Smooth muscle cell (in vitro differentiated cells): Measurements from ENCODE around the gene MXI1. TPM values are rescaled to one million over a fixed set of nuclear protein-coding genes. Genes with fewer than 3 reads are reported as not detected.

ENCODE experiments used
- DNase-seq: peaks from one replicate; lab custom pipeline; 2025; ENCODE audit not compliant: unreplicated experiment; lab: John Stamatoyannopoulos, UW
- H2AFZ ChIP-seq: fragments of 200-600 bp; sonication (generic); 2 replicates; pipeline ENCODE4 v1.6.0; 2016; ENCODE audit warnings: antibody characterized with exemption, low read depth, mild to moderate bottlenecking
- H3F3A ChIP-seq: fragments of 200-600 bp; sonication (generic); 2 replicates; pipeline ENCODE4 v1.6.0; 2017; ENCODE audit warnings: antibody characterized with exemption, low read depth
- H3K27ac ChIP-seq: fragments of 200-600 bp; sonication (generic); 2 replicates; pipeline ENCODE4 v1.5.1; 2016; ENCODE audit warnings: low read depth, mild to moderate bottlenecking
- H3K27me3 ChIP-seq: fragments of 200-600 bp; sonication (generic); 2 replicates; pipeline ENCODE4 v1.6.1; 2016; ENCODE audit warnings: low read depth, mild to moderate bottlenecking
- H3K36me3 ChIP-seq: fragments of 200-600 bp; sonication (generic); 2 replicates; pipeline ENCODE4 v1.5.1; 2016; ENCODE audit warnings: low read depth
- H3K4me1 ChIP-seq: fragments of 200-600 bp; sonication (generic); 2 replicates; pipeline ENCODE4 v1.5.1; 2016; ENCODE audit warnings: low read depth
- H3K4me2 ChIP-seq: fragments of 200-600 bp; sonication (generic); 2 replicates; pipeline ENCODE4 v1.6.0; 2016; ENCODE audit warnings: mild to moderate bottlenecking
- H3K4me3 ChIP-seq: fragments of 200-600 bp; sonication (generic); 2 replicates; pipeline ENCODE4 v1.5.1; 2016; ENCODE audit warnings: mild to moderate bottlenecking
- H3K79me2 ChIP-seq: fragments of 200-600 bp; sonication (generic); 2 replicates; pipeline ENCODE4 v1.6.0; 2016; ENCODE audit warnings: low read depth, mild to moderate bottlenecking
- H3K9ac ChIP-seq: fragments of 200-600 bp; sonication (generic); 2 replicates; pipeline ENCODE4 v1.6.0; 2016; ENCODE audit warnings: low read depth
- H3K9me3 ChIP-seq: fragments of 200-600 bp; sonication (generic); replicated peaks from 2 replicates; pipeline ENCODE4 v1.5.1; 2016; ENCODE audit warnings: low read depth
- H4K20me1 ChIP-seq: fragments of 200-600 bp; sonication (generic); 2 replicates; pipeline ENCODE4 v1.6.0; 2016; ENCODE audit warnings: low read depth
- WGBS: methylation state at CpG from one replicate; pipeline ENCODE4 v1.1.7; 2016; ENCODE audit warnings: low lambda C conversion rate; 5-methylcytosine and 5-hydroxymethylcytosine counted together
- polyA plus RNA-seq: library from polyadenylated mRNA; unstranded; fragments of >200 nt; fragmentation: Nextera tagmentation; extraction: Ambion mirVana; gene quantifications from 2 replicates; pipeline ENCODE4 v1.2.1, GENCODE V29; 2016
- total RNA-seq: library from RNA; depleted of rRNA; stranded (reverse); fragments of >200 nt; gene quantifications from 2 replicates; pipeline ENCODE4 v1.2.3, GENCODE V29; 2014
- TF ChIP-seq, protein P1 (sequence below): fragments of 200-600 bp; sonication (generic); IDR thresholded peaks from 2 replicates; pipeline ENCODE4 v1.5.1; 2017; ENCODE audit warnings: borderline replicate concordance, mild to moderate bottlenecking, antibody characterized with exemption; ENCODE audit not compliant: insufficient read depth, poor library complexity, severe bottlenecking

The MXI1 gene
- total and polyA plus RNA-seq, 2 experiments from 2014 or later, result 35.9 to 52.3 TPM

DNA sequence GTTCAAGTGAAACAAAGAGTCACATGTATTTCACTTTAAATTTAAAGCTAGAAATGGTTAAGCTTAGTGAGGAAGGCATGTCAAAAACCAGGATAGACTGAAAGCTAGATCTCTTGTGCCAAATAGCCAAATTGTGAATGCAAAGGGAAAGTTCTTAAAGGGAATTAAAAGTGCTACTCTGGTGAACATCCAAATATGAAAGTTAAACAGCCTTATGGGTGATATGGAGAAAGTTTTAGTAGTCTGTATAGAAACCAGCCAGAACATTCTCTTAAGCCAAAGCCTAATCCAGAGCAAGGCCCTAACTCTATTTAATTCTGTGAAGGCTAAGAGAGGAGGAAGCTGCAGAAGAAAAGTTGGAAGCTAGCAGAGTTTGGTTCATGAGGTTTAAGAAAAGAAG, 47.1 kb downstream of the MXI1 start:
- no peak overlapping the region for H3K4me2 ChIP-seq
- TF ChIP-seq, protein P1, sequence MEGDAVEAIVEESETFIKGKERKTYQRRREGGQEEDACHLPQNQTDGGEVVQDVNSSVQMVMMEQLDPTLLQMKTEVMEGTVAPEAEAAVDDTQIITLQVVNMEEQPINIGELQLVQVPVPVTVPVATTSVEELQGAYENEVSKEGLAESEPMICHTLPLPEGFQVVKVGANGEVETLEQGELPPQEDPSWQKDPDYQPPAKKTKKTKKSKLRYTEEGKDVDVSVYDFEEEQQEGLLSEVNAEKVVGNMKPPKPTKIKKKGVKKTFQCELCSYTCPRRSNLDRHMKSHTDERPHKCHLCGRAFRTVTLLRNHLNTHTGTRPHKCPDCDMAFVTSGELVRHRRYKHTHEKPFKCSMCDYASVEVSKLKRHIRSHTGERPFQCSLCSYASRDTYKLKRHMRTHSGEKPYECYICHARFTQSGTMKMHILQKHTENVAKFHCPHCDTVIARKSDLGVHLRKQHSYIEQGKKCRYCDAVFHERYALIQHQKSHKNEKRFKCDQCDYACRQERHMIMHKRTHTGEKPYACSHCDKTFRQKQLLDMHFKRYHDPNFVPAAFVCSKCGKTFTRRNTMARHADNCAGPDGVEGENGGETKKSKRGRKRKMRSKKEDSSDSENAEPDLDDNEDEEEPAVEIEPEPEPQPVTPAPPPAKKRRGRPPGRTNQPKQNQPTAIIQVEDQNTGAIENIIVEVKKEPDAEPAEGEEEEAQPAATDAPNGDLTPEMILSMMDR, result no peak
- no peak overlapping the region for H3K4me3 ChIP-seq
- no peaks in the 10 kb centered on the region for H3F3A ChIP-seq
- H3K27ac ChIP-seq, result no peak overlapping the region
- H4K20me1 ChIP-seq, result peaks cover 54% of the 10 kb centered on the region
- no peaks in the 10 kb centered on the region for H3K27me3 ChIP-seq
- no peak for DNase-seq
- no peaks in the 10 kb centered on the region for H3K79me2 ChIP-seq
- no peaks in the 10 kb centered on the region for H3K4me1 ChIP-seq
- H2AFZ ChIP-seq, result no peak overlapping the region
- H3K36me3 ChIP-seq, result peaks cover 6% of the 10 kb centered on the region
- H3K9ac ChIP-seq, result no peak overlapping the region
- no peaks in the 10 kb centered on the region for H3K9me3 ChIP-seq

DNA sequence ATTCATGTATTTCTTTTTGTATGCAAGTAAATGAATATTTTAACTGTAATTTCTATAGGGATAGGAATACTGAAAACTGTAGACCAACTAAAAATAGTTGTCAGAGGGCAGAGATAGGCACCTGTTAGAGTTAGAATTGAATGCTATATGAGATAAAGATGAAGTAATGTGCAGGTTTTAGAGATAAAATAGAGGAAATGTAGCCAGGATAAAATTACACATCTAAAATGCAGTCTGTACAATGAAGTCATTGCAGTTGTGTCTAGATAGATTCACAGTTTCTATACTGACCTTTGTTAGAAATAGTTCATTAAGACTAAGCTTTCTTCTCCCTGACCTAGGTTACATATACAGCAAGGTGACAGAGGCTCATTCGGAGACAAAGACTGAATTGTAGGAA, 51.1 kb downstream of the MXI1 start:
- peaks cover 6% of the 10 kb centered on the region for H3K36me3 ChIP-seq
- WGBS, result 97% methylated on average over 1 of the region's 1 CpG

DNA sequence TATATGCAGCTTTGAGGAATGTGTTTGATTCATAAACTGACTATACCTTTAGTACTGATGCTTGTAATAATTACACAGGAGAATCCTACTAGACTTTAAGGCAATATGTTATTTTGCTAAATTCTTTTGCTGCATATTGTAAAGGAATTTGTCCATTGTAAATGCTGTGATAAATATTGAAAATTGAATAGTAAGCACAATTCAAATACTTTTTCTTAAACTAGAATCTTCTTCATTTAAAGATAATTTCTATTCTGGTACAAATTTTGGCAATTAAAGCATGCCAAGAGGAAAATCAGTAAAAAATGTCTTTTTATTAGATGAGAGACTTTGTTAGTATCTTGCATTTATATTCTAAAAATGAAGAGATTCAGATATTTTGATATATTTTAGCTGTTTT, 51.9 kb downstream of the MXI1 start:
- no peak for DNase-seq
- no peaks in the 10 kb centered on the region for H3K27me3 ChIP-seq
- no peak overlapping the region for H3K4me3 ChIP-seq
- no peak overlapping the region for H3K9ac ChIP-seq
- H3K79me2 ChIP-seq, result no peaks in the 10 kb centered on the region
- H3F3A ChIP-seq, result no peaks in the 10 kb centered on the region
- no peak overlapping the region for H3K4me2 ChIP-seq
- H3K9me3 ChIP-seq, result no peaks in the 10 kb centered on the region
- H3K36me3 ChIP-seq, result peaks cover 6% of the 10 kb centered on the region
- H3K27ac ChIP-seq, result no peak overlapping the region
- H3K4me1 ChIP-seq, result no peaks in the 10 kb centered on the region
- TF ChIP-seq, protein P1, result no peak
- H4K20me1 ChIP-seq, result peaks cover 46% of the 10 kb centered on the region
- no peak overlapping the region for H2AFZ ChIP-seq

More for the DNA sequence above, 51.1 kb downstream of the MXI1 start:
- no peak overlapping the region for H2AFZ ChIP-seq
- H3K4me1 ChIP-seq, result no peaks in the 10 kb centered on the region
- peaks cover 46% of the 10 kb centered on the region for H4K20me1 ChIP-seq
- no peaks in the 10 kb centered on the region for H3K79me2 ChIP-seq
- H3K27ac ChIP-seq, result no peak overlapping the region
- H3K9ac ChIP-seq, result no peak overlapping the region
- DNase-seq, result no peak
- no peaks in the 10 kb centered on the region for H3F3A ChIP-seq
- no peak overlapping the region for H3K4me2 ChIP-seq
- TF ChIP-seq, protein P1, result no peak
- no peaks in the 10 kb centered on the region for H3K27me3 ChIP-seq
- no peak overlapping the region for H3K4me3 ChIP-seq
- H3K9me3 ChIP-seq, result no peaks in the 10 kb centered on the region

DNA sequence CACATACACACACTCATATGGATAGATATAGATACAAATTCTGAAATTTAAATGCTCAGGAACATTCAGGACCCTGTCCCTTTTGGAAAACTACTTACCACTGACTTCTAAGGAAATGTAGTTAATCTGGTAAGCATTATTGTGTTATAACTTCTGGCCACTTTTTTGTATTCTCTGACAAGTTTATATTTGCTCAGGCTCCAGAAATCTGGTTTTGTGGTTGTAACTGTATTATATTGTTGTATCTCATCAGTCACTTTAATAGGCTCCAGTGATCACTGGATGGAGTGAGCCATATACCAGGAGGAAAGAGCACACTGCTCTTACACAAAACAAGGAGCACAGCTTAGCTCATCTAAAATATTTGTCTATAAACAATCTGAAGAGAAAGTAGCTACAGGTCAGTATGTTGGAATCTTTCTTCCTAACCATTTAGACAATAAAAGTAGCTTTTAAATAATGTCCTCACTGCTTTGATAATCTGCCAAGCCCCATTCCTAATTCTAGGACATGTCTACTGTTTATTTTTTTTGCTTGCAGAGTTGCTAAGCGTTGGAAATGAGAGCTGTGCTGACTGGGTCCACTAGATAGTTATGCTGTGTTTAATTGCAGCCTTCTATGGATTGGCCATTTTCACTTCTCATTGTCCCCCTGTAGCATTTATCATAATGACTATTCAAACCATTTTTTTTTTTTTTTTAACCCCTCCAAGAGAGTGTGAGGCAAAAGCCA, 53.5 kb downstream of the MXI1 start:
- WGBS, result 92% methylated on average over 1 of the region's 1 CpG
- H3K27me3 ChIP-seq, result no peaks in the 10 kb centered on the region
- DNase-seq, result no peak

More for the DNA sequence above, 53.5 kb downstream of the MXI1 start:
- Histone ChIP-seq H3K9me3 (no peaks in the 10 kb centered on the region), H4K20me1 (peaks cover 62% of the 10 kb centered on the region), H3K4me1 (no peaks in the 10 kb centered on the region), H3K9ac (no peak overlapping the region), H3K79me2 (no peaks in the 10 kb centered on the region), H3K4me2 (no peak overlapping the region), H3K27ac (no peak overlapping the region), H3K4me3 (no peak overlapping the region), H3K36me3 (peaks cover 2% of the 10 kb centered on the region), H2AFZ (no peak overlapping the region), H3F3A (no peaks in the 10 kb centered on the region)
- TF ChIP-seq, protein P1, result no peak
